GM19468 (cell line): ENCODE data around the gene CKLF.
"Not testable (repeated sequence)": the region's sequence is repeated elsewhere in the genome, so short reads cannot be mapped to it uniquely, and the experiment has no call there.

ENCODE experiments used
- ATAC-seq: cut with Tn5 transposase; IDR thresholded peaks from one replicate; pipeline ENCODE4 v1.9.1; 2021; ENCODE audit warnings: mild to moderate bottlenecking, moderate library complexity, moderate number of reproducible peaks; ENCODE audit not compliant: unreplicated experiment; ENCODE audit errors: extremely low read depth

The CKLF gene

GRCh38 chr16:66563574-66564334 lies 11.4 kb downstream of the CKLF start:
- no peak for ATAC-seq

- ATAC-seq, result no peak
Measured at GRCh38 chr16:66566051-66566901, 13.9 kb downstream of the CKLF start, which contains the start of gene CMTM1. Gene CMTM1, plus strand, starts transcription at chr16:66566439. Its CDS starts 75 bp downstream, at chr16:66566514.

- not testable (repeated sequence) for ATAC-seq
Measured at GRCh38 chr16:66567270-66567669, 14.9 kb downstream of the CKLF start.

- ATAC-seq, result no peak
Measured at GRCh38 chr16:66568355-66568754, 16.0 kb downstream of the CKLF start.

GRCh38 chr16:66569131-66569530 lies 16.8 kb downstream of the CKLF start:
- no peak for ATAC-seq

GRCh38 chr16:66569827-66570405 lies 17.5 kb downstream of the CKLF start:
- no peak for ATAC-seq

- no peak for ATAC-seq
Measured at GRCh38 chr16:66572356-66572755, 20.0 kb downstream of the CKLF start.

- no peak for ATAC-seq
Measured at GRCh38 chr16:66574081-66574480, 21.7 kb downstream of the CKLF start.

- no peak for ATAC-seq
Measured at GRCh38 chr16:66574531-66574930, 22.2 kb downstream of the CKLF start.

GRCh38 chr16:66575060-66575459 lies 22.7 kb downstream of the CKLF start:
- no peak for ATAC-seq

GRCh38 chr16:66576296-66576695 lies 23.9 kb downstream of the CKLF start:
- ATAC-seq, result no peak

- ATAC-seq, result no peak
Measured at GRCh38 chr16:66578651-66579531, 26.5 kb downstream of the CKLF start, which contains the start of gene CMTM2. Gene CMTM2, plus strand, starts transcription at chr16:66579463. Its CDS starts 145 bp downstream, at chr16:66579608.

- ATAC-seq, result no peak
Measured at GRCh38 chr16:66580605-66581209, 28.3 kb downstream of the CKLF start.

- no peak for ATAC-seq
Measured at GRCh38 chr16:66581246-66581952, 29.0 kb downstream of the CKLF start.

GRCh38 chr16:66585481-66586239 lies 33.3 kb downstream of the CKLF start:
- no peak for ATAC-seq

GRCh38 chr16:66587881-66588600 lies 35.7 kb downstream of the CKLF start:
- ATAC-seq, result no peak

GRCh38 chr16:66588981-66589713 lies 36.8 kb downstream of the CKLF start:
- ATAC-seq, result no peak
